Measurements from ENCODE around the gene TMEM60. TPM values are rescaled to one million over a fixed set of nuclear protein-coding genes. Genes with fewer than 3 reads are reported as not detected.

Gene TMEM60
- total and polyA plus RNA-seq, 2 of the 13 experiments (the other 11 are each of a cell fraction or from before 2014, with no cell fraction given), result 25.6 to 27.7 TPM

DNA sequence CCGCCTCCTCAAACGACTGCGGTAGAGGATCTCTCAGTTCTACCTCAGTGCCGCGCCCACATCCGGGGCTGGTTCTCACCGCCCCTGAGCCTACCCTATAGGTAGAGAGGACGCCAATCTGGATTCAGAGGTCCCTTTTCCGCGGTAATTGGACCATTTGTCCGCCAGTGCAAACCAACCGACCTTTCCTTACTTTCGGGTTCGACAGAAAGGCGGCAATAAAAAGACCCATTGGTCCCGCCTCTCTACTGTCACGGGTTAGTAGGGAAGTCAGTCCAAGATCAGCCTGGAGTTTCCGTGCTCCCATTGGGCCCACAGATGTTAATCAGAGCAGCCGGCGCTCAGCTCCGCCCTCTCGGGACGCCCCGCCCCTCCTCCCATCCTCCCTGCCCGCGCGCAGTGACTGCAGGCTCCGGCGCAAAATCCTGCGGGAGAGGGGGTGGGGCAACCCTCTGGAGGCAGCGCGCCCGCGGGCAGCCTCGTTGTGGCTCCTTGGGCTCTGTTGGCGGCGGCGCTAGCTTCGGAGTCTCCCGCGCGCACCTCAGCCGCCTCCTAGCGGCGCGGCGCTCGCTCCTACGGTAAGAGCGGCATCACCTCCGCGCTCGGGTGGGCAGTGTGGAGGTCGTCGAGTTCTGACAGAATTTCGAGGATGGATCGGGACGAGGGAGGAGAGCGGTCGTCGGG lies at the start of gene TMEM60, which contains the start of gene PHTF2 (continued):
- TF ChIP-seq, protein P1, sequence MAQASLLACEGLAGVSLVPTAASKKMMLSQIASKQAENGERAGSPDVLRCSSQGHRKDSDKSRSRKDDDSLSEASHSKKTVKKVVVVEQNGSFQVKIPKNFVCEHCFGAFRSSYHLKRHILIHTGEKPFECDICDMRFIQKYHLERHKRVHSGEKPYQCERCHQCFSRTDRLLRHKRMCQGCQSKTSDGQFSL (CRISPR knock-in tag; IDR thresholded peaks at IDR 0.05), result no peak
- TF ChIP-seq MLLT10 (CRISPR knock-in tag; IDR thresholded peaks at IDR 0.05) (no peak), SOX13 (IDR thresholded peaks at IDR 0.05) (no peak), SOX13 (CRISPR knock-in tag; conservative IDR thresholded peaks at IDR 0.05 in 1 of 2, IDR thresholded peaks at IDR 0.05 in 1 of 2) (peak in 1 of 2 experiments; percentile 50; a peak in 2 of 4 replicates), ZNF563 (CRISPR knock-in tag; IDR thresholded peaks at IDR 0.05) (no peak; the same call in 1 of the 2 replicates), ZNF792 (CRISPR knock-in tag; IDR thresholded peaks at IDR 0.05) (peak; percentile 62), ZNF564 (CRISPR knock-in tag; IDR thresholded peaks at IDR 0.05) (no peak; the same call in 1 of the 2 replicates), ZNF773 (CRISPR knock-in tag; IDR thresholded peaks at IDR 0.05; ENCODE audit: borderline replicate concordance) (no peak; the same call in 1 of the 2 replicates), ARNT2 (CRISPR knock-in tag; IDR thresholded peaks at IDR 0.05; ENCODE audit: low read depth) (peak; percentile 70; the same call in 1 of the 2 replicates), TRIM24 (CRISPR knock-in tag; IDR thresholded peaks at IDR 0.05) (no peak), MNT (IDR thresholded peaks at IDR 0.05) (no peak), REL (CRISPR knock-in tag; conservative IDR thresholded peaks at IDR 0.05) (peak; percentile 92; the same call in 1 of the 2 replicates), GFI1 (CRISPR knock-in tag; IDR thresholded peaks at IDR 0.05; ENCODE audit: borderline replicate concordance) (0 out of 2 replicates have a peak, but pooled peaks have one; percentile 58), SRSF4 (IDR thresholded peaks at IDR 0.05; ENCODE audit: low read depth, low read length, poor library complexity, severe bottlenecking) (no peak), GABPB1 (CRISPR knock-in tag; IDR thresholded peaks at IDR 0.05) (peak; percentile 84), KDM4B (CRISPR knock-in tag; IDR thresholded peaks at IDR 0.05) (0 out of 2 replicates have a peak, but pooled peaks have one; percentile 9), TOE1 (CRISPR knock-in tag; IDR thresholded peaks at IDR 0.05) (no peak), POLR2G (IDR thresholded peaks at IDR 0.05; ENCODE audit: low read depth, low read length) (peak; percentile 79), ZSCAN21 (CRISPR knock-in tag; IDR thresholded peaks at IDR 0.05; ENCODE audit: borderline replicate concordance) (no peak; the same call in 1 of the 2 replicates), HNRNPUL1 (IDR thresholded peaks at IDR 0.05; ENCODE audit: low read depth, low read length) (peak; percentile 58; the same call in 1 of the 2 replicates)
- TF ChIP-seq, protein P2, sequence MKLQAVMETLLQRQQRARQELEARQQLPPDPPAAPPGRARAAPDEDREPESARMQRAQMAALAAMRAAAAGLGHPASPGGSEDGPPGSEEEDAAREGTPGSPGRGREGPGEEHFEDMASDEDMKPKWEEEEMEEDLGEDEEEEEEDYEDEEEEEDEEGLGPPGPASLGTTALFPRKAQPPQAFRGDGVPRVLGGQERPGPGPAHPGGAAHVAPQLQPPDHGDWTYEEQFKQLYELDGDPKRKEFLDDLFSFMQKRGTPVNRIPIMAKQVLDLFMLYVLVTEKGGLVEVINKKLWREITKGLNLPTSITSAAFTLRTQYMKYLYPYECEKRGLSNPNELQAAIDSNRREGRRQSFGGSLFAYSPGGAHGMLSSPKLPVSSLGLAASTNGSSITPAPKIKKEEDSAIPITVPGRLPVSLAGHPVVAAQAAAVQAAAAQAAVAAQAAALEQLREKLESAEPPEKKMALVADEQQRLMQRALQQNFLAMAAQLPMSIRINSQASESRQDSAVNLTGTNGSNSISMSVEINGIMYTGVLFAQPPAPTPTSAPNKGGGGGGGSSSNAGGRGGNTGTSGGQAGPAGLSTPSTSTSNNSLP (IDR thresholded peaks at IDR 0.05; ENCODE audit: low read depth, low read length), result no peak
- TF ChIP-seq, protein P3, sequence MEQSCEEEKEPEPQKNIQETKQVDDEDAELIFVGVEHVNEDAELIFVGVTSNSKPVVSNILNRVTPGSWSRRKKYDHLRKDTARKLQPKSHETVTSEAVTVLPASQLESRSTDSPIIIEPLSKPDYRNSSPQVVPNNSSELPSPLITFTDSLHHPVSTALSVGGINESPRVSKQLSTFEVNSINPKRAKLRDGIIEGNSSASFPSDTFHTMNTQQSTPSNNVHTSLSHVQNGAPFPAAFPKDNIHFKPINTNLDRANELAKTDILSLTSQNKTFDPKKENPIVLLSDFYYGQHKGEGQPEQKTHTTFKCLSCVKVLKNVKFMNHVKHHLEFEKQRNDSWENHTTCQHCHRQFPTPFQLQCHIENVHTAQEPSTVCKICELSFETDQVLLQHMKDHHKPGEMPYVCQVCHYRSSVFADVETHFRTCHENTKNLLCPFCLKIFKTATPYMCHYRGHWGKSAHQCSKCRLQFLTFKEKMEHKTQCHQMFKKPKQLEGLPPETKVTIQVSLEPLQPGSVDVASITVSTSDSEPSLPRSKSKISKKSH (CRISPR knock-in tag; IDR thresholded peaks at IDR 0.05; ENCODE audit: borderline replicate concordance), result peak; percentile 82; the same call in 1 of the 2 replicates
- TF ChIP-seq, protein P4, sequence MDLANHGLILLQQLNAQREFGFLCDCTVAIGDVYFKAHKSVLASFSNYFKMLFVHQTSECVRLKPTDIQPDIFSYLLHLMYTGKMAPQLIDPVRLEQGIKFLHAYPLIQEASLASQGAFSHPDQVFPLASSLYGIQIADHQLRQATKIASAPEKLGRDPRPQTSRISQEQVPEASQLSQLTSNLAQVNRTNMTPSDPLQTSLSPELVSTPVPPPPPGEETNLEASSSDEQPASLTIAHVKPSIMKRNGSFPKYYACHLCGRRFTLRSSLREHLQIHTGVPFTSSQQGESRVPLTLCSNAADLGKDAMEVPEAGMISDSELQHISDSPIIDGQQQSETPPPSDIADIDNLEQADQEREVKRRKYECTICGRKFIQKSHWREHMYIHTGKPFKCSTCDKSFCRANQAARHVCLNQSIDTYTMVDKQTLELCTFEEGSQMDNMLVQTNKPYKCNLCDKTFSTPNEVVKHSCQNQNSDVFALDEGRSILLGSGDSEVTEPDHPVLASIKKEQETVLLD (CRISPR knock-in tag; IDR thresholded peaks at IDR 0.05; ENCODE audit: low read depth), result peak; percentile 72; the same call in 1 of the 2 replicates

Measured in HepG2 (cell line).